PC-3 (cell line): ENCODE measurements around the gene FAM186B. TPM values are rescaled to one million over a fixed set of nuclear protein-coding genes. Genes with fewer than 3 reads are reported as not detected.

Source experiments
- ATAC-seq: fragments of 200-7000 bp; cut with Tn5 transposase; 2 replicates; pipeline ENCODE4 v1.9.1; 2020; ENCODE audit warnings: mild to moderate bottlenecking, moderate library complexity
- BruUV-seq: library from RNA; stranded (reverse); fragments of 400-500 nt; replicated peaks from 2 replicates; lab custom pipeline; 2021; lab: Mats Ljungman, UMichigan
- CTCF ChIA-PET: fragments of 300-600 bp; sonication (Branson Sonifier 250); formaldehyde crosslinking; loops from one replicate; lab custom pipeline; 2022; ENCODE audit warnings: antibody characterized with exemption; lab: Charles Lee
- POLR2A ChIA-PET: fragments of 300-600 bp; sonication (Branson Sonifier 250); formaldehyde crosslinking; loops from one replicate; lab custom pipeline; 2022; ENCODE audit warnings: antibody characterized with exemption; ENCODE audit not compliant: unreplicated experiment; lab: Charles Lee
- DNase-seq: peaks from one replicate; pipeline ENCODE4 v3.0.0-alpha.2; 2015
- H2AFZ ChIP-seq: fragments of 300-600 bp; sonication (generic); 2 replicates; pipeline ENCODE4 v1.6.0; 2016; ENCODE audit warnings: antibody characterized with exemption, low read length
- H3F3A ChIP-seq: fragments of 300-600 bp; sonication (generic); one replicate; pipeline ENCODE4 v1.6.0; 2017; ENCODE audit warnings: antibody characterized with exemption, low read length, control low read depth, mild to moderate bottlenecking; ENCODE audit not compliant: unreplicated experiment
- H3K27ac ChIP-seq: fragments of 300-600 bp; sonication (generic); 2 replicates; pipeline ENCODE4 v1.5.1; 2016; ENCODE audit warnings: mild to moderate bottlenecking, low read length
- H3K27me3 ChIP-seq: fragments of 300-600 bp; sonication (generic); 2 replicates; pipeline ENCODE4 v1.6.1; 2016; ENCODE audit warnings: low read length, mixed read lengths
- H3K36me3 ChIP-seq: fragments of 300-600 bp; sonication (generic); 2 replicates; pipeline ENCODE4 v1.6.1; 2016; ENCODE audit warnings: low read depth, mixed run types, low read length, mixed read lengths
- H3K4me1 ChIP-seq: fragments of 300-600 bp; sonication (generic); 2 replicates; pipeline ENCODE4 v1.5.1; 2016; ENCODE audit warnings: low read length; ENCODE audit not compliant: insufficient read depth
- H3K4me2 ChIP-seq: fragments of 300-600 bp; sonication (generic); 2 replicates; pipeline ENCODE4 v1.6.0; 2016; ENCODE audit warnings: low read length
- H3K4me3 ChIP-seq: fragments of 300-600 bp; sonication (generic); 2 replicates; pipeline ENCODE4 v1.5.1; 2016; ENCODE audit warnings: mild to moderate bottlenecking, low read length, mixed read lengths
- H3K79me2 ChIP-seq: fragments of 300-600 bp; sonication (generic); 2 replicates; pipeline ENCODE4 v1.6.1; 2017; ENCODE audit warnings: low read length, mixed read lengths
- H3K9ac ChIP-seq: fragments of 300-600 bp; sonication (generic); 2 replicates; pipeline ENCODE4 v1.6.0; 2016; ENCODE audit warnings: mild to moderate bottlenecking, low read length
- H3K9me2 ChIP-seq: fragments of 300-600 bp; sonication (generic); replicated peaks from 2 replicates; pipeline ENCODE4 v1.6.1; 2016; ENCODE audit warnings: mixed run types, low read length, mixed read lengths
- H3K9me3 ChIP-seq: fragments of 300-600 bp; sonication (generic); 2 replicates; pipeline ENCODE4 v1.6.1; 2016; ENCODE audit warnings: low read length, mixed read lengths
- H4K20me1 ChIP-seq: fragments of 300-600 bp; sonication (generic); 2 replicates; pipeline ENCODE4 v1.6.1; 2016; ENCODE audit warnings: low read length, mixed read lengths
- EZH2 ChIP-seq: fragments of 300-600 bp; sonication (generic); IDR thresholded peaks from one replicate; pipeline ENCODE4 v1.6.1; 2017; ENCODE audit warnings: antibody characterized with exemption, mild to moderate bottlenecking, low read length; ENCODE audit not compliant: unreplicated experiment
- EZH2phosphoT487 ChIP-seq: fragments of 300-600 bp; sonication (generic); IDR thresholded peaks from 2 replicates; pipeline ENCODE4 v1.6.1; 2018; ENCODE audit warnings: mild to moderate bottlenecking, antibody characterized with exemption, low read length, borderline replicate concordance
- intact Hi-C: fragments of 100-400 bp; cut with micrococcal nuclease; formaldehyde crosslinking; loops from 2 replicates; pipeline ENCODE4 v1.9.0; 2023
- total RNA-seq: library from RNA; depleted of rRNA; stranded (reverse); fragments of >200 nt; gene quantifications from 2 replicates; pipeline ENCODE4 v1.2.3, GENCODE V29; 2014
- TF ChIP-seq, protein P1 (sequence below): fragments of 300-600 bp; sonication (generic); conservative IDR thresholded peaks from 2 replicates; pipeline ENCODE4 v1.5.1; 2017; ENCODE audit warnings: antibody characterized with exemption, low read depth, mild to moderate bottlenecking, low read length

The FAM186B gene
- total RNA-seq, 1 experiment from 2014 or later, result 0.80 TPM

DNA sequence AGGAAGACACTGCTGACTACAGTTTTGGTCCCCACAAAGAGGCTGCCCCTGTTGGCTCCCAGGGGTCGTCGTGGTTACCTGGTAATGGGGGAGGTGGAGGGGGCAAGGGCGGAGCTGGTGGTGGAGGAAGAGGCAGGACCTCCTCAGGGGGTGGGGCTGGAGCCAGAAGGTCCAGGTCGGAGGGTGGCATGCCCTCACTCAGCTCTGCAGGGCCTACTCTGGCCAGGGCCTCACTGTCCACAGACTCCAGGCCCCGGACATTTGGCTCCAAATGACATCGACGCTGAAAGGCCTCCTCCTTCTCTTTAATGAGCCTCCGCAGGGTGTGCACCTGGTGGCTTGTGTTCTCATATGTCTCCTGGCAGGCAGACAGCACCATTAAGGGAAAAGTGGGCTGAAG is 46.4 kb upstream of the FAM186B start:
- CTCF ChIA-PET, result no interaction called here
- Histone ChIP-seq H3K9me2 (no peaks in the 10 kb centered on the region), H4K20me1 (no peaks in the 10 kb centered on the region), H3F3A (no peaks in the 10 kb centered on the region), H3K4me1 (no peaks in the 10 kb centered on the region), H3K36me3 (no peaks in the 10 kb centered on the region), H2AFZ (no peak overlapping the region), H3K9ac (no peak overlapping the region), H3K9me3 (no peaks in the 10 kb centered on the region), H3K27me3 (no peaks in the 10 kb centered on the region), H3K4me3 (no peak overlapping the region), H3K79me2 (no peaks in the 10 kb centered on the region), H3K27ac (no peak overlapping the region), H3K4me2 (no peak overlapping the region)
- POLR2A ChIA-PET, result interaction anchor here (0.6 kb wide), 1 partner anchor 33 kb away, joined by 8 read pairs; no protein-coding TSS in a partner anchor
- no peak for TF ChIP-seq EZH2
- TF ChIP-seq EZH2phosphoT487, result no peak
- TF ChIP-seq, protein P1, sequence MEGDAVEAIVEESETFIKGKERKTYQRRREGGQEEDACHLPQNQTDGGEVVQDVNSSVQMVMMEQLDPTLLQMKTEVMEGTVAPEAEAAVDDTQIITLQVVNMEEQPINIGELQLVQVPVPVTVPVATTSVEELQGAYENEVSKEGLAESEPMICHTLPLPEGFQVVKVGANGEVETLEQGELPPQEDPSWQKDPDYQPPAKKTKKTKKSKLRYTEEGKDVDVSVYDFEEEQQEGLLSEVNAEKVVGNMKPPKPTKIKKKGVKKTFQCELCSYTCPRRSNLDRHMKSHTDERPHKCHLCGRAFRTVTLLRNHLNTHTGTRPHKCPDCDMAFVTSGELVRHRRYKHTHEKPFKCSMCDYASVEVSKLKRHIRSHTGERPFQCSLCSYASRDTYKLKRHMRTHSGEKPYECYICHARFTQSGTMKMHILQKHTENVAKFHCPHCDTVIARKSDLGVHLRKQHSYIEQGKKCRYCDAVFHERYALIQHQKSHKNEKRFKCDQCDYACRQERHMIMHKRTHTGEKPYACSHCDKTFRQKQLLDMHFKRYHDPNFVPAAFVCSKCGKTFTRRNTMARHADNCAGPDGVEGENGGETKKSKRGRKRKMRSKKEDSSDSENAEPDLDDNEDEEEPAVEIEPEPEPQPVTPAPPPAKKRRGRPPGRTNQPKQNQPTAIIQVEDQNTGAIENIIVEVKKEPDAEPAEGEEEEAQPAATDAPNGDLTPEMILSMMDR, result no peak
- no peak for DNase-seq
- intact Hi-C loops, result no loop called here
- ATAC-seq, result no peak
- BruUV-seq, result no TSS peak

DNA sequence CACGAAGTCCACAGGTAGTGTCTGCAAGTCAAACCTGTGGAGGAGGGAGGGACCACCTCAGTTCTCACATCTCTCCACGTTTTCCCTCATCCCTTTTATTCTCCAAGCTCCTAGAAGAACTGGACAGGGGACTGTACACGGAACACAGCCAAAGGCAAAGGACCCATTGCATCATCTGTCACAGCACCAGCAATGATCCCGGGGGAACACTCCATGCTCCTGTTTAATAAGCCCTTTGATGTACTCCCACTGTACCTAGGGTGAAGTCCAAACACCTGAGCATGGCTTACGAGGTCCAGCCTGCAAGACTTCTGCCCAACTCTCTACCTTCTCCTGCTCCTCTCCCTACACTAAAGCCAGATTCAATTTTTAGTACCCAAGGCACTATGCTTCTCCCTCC is 44.5 kb upstream of the FAM186B start:
- Histone ChIP-seq H3K9me2 (no peaks in the 10 kb centered on the region), H3K79me2 (no peaks in the 10 kb centered on the region), H3K27me3 (no peaks in the 10 kb centered on the region), H2AFZ (no peak overlapping the region), H3K4me3 (no peak overlapping the region), H3K36me3 (no peaks in the 10 kb centered on the region), H4K20me1 (no peaks in the 10 kb centered on the region), H3K4me2 (no peak overlapping the region), H3K9ac (no peak overlapping the region), H3F3A (no peaks in the 10 kb centered on the region), H3K27ac (no peak overlapping the region), H3K9me3 (no peaks in the 10 kb centered on the region), H3K4me1 (no peaks in the 10 kb centered on the region)
- TF ChIP-seq EZH2phosphoT487, result no peak
- TF ChIP-seq, protein P1, result no peak
- TF ChIP-seq EZH2, result no peak
- ATAC-seq, result no peak
- no TSS peak for BruUV-seq
- CTCF ChIA-PET, result no interaction called here
- intact Hi-C loops, result no loop called here
- no peak for DNase-seq
- POLR2A ChIA-PET, result no interaction called here

DNA sequence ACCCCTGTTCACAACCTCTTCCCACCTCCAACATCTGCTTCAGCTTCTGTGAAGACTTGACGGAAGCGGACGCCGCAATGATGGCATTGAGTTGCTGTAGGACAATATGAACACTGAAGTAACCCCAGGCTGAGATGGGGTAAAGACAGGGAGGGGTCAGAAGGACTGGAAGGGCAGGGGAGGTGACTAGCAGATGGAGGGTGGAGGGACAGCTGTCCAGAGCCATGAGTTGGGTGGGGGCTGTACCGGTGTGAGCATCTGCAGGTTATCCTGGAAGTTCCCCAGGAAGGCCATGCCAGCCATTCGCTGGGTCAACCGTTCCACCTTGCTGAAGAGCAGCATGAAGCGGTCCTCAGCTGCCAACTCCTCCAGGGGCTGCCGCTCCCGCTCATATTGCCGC is 44.0 kb upstream of the FAM186B start:
- BruUV-seq, result no TSS peak
- no peak for DNase-seq
- ATAC-seq, result no peak
- Histone ChIP-seq H3K4me2 (no peak overlapping the region), H3K27ac (no peak overlapping the region), H3F3A (no peaks in the 10 kb centered on the region), H2AFZ (no peak overlapping the region), H3K36me3 (no peaks in the 10 kb centered on the region), H3K9ac (no peak overlapping the region), H3K9me2 (no peaks in the 10 kb centered on the region), H3K79me2 (no peaks in the 10 kb centered on the region), H3K4me1 (no peaks in the 10 kb centered on the region), H4K20me1 (no peaks in the 10 kb centered on the region), H3K4me3 (no peak overlapping the region), H3K9me3 (no peaks in the 10 kb centered on the region), H3K27me3 (no peaks in the 10 kb centered on the region)
- POLR2A ChIA-PET, result no interaction called here
- TF ChIP-seq EZH2phosphoT487 (no peak), EZH2 (no peak)
- TF ChIP-seq, protein P1, result no peak
- intact Hi-C loops, result no loop called here
- CTCF ChIA-PET, result no interaction called here
